ENCODE measurements around the gene COL1A2.

COL1A2 gene

GRCh38 chr7:94431619-94432280 lies 37.1 kb downstream of the COL1A2 start:
- TF ChIP-seq, protein P1, sequence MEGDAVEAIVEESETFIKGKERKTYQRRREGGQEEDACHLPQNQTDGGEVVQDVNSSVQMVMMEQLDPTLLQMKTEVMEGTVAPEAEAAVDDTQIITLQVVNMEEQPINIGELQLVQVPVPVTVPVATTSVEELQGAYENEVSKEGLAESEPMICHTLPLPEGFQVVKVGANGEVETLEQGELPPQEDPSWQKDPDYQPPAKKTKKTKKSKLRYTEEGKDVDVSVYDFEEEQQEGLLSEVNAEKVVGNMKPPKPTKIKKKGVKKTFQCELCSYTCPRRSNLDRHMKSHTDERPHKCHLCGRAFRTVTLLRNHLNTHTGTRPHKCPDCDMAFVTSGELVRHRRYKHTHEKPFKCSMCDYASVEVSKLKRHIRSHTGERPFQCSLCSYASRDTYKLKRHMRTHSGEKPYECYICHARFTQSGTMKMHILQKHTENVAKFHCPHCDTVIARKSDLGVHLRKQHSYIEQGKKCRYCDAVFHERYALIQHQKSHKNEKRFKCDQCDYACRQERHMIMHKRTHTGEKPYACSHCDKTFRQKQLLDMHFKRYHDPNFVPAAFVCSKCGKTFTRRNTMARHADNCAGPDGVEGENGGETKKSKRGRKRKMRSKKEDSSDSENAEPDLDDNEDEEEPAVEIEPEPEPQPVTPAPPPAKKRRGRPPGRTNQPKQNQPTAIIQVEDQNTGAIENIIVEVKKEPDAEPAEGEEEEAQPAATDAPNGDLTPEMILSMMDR (IDR thresholded peaks at IDR 0.05; ENCODE audit: extremely low read depth, insufficient read depth, missing control alignments): no peak
- in situ Hi-C loops (cut with MboI; ENCODE audit: low pct_unique_long_range_greater_than_20kb, low sequenced_read_pairs, unreplicated experiment): loop anchor here (25.0 kb wide), 2 partner anchors 756 to 1056 kb away; partner anchors contain the start of gene ASB4
- no peak for DNase-seq (ENCODE audit: low spot score)

DNA sequence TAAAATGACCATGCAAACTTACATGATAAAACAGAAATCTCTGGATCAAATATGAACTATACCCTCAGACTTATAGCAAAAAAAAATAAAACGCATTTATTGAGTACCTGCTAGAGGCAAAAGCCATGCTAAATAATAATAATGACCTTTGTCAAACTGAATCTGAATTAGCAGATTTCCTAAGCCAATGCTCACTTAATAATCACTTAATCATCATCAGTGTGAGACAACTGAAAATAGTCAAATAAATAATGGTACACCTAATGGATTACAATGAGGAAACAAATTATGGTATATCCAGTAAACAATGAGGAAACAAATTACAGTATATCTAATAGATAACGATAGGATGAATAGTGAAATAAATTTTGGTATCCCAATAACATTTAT lies 37.6 kb downstream of the COL1A2 start:
- in situ Hi-C loops (cut with MboI; ENCODE audit: low pct_unique_long_range_greater_than_20kb, low sequenced_read_pairs, unreplicated experiment): loop anchor here (25.0 kb wide), 2 partner anchors 755 to 1055 kb away; partner anchors contain the start of gene ASB4
- no peak for DNase-seq (ENCODE audit: low spot score)
- TF ChIP-seq, protein P1 (IDR thresholded peaks at IDR 0.05; ENCODE audit: extremely low read depth, insufficient read depth, missing control alignments): no peak

- DNase-seq (ENCODE audit: low spot score): no peak
- TF ChIP-seq, protein P1 (IDR thresholded peaks at IDR 0.05; ENCODE audit: extremely low read depth, insufficient read depth, missing control alignments): no peak
- in situ Hi-C loops (cut with MboI; ENCODE audit: low pct_unique_long_range_greater_than_20kb, low sequenced_read_pairs, unreplicated experiment): loop anchor here (25.0 kb wide), 2 partner anchors 754 to 1054 kb away; partner anchors contain the start of gene ASB4
Observed at GRCh38 chr7:94432817-94433216, 38.1 kb downstream of the COL1A2 start.

- TF ChIP-seq, protein P1 (IDR thresholded peaks at IDR 0.05; ENCODE audit: extremely low read depth, insufficient read depth, missing control alignments): no peak
- in situ Hi-C loops (cut with MboI; ENCODE audit: low pct_unique_long_range_greater_than_20kb, low sequenced_read_pairs, unreplicated experiment): loop anchor here (25.0 kb wide), 2 partner anchors 754 to 1054 kb away; partner anchors contain the start of gene ASB4
- no peak for DNase-seq (ENCODE audit: low spot score)
Observed at GRCh38 chr7:94433224-94433623, 38.5 kb downstream of the COL1A2 start.

DNA sequence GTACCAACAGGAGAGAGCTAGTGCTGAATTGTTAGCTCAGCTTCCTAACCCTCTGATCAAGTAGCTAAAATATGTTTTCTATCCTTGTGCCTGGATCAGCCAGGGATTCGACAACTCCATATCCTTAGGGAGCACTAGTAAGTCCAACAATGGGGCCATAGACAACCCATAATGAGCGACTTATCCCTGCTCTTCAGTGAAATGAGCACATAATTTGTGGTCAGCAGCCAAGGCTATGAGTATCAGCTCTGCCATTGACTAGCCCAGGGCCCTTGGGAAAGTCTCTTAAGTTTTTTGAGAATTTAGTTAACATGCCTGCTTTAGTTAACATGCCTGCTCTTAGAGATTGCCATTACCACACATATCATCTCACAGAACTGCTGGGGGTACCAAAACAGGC lies 39.3 kb downstream of the COL1A2 start:
- TF ChIP-seq, protein P1 (IDR thresholded peaks at IDR 0.05; ENCODE audit: extremely low read depth, insufficient read depth, missing control alignments): no peak
- no peak for DNase-seq (ENCODE audit: low spot score)
- in situ Hi-C loops (cut with MboI; ENCODE audit: low pct_unique_long_range_greater_than_20kb, low sequenced_read_pairs, unreplicated experiment): loop anchor here (25.0 kb wide), 2 partner anchors 753 to 1053 kb away; partner anchors contain the start of gene ASB4

DNA sequence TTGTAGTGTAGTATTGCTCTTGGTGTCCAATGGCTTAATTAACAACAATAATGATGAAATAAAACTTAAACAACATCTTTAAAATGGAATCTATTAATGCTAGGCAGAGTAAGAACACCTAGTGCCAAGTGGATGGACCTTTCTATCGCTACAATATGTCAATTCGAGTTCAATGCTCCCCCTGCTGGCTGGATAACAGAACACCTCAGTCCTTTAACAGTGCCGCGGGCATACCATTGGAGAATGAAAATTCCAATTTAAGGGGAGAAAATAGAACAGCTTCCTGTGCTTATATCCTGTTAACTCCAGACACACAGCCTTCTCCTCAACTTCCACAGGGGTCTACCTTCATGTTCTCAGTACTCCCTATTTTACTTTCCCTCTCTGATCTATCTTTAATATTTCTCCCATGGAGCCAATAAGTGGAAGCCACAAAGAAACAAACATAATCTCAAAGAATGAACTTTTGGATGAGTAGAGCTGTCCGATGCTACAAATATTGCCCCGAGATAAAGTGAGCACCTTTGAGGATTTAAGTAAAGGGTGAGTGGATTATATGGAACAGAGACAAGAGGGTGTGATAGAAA lies 41.4 kb downstream of the COL1A2 start:
- in situ Hi-C loops (cut with MboI; ENCODE audit: low pct_unique_long_range_greater_than_20kb, low sequenced_read_pairs, unreplicated experiment): loop anchor here (25.0 kb wide), 2 partner anchors 751 to 1051 kb away; partner anchors contain the start of gene ASB4
- TF ChIP-seq, protein P1 (IDR thresholded peaks at IDR 0.05; ENCODE audit: extremely low read depth, insufficient read depth, missing control alignments): peak; percentile 86
- peak; percentile 31 for DNase-seq (ENCODE audit: low spot score)

Measured in GM13977 (cell line).